Hypothalamus (tissue), 51 donors: Measurements from ENCODE around the gene ASPG.

Source experiments
- DNase-seq, 51 donors: peaks; one replicate each; lab custom pipeline; 2025; lab: John Stamatoyannopoulos, UW

ASPG gene

DNA sequence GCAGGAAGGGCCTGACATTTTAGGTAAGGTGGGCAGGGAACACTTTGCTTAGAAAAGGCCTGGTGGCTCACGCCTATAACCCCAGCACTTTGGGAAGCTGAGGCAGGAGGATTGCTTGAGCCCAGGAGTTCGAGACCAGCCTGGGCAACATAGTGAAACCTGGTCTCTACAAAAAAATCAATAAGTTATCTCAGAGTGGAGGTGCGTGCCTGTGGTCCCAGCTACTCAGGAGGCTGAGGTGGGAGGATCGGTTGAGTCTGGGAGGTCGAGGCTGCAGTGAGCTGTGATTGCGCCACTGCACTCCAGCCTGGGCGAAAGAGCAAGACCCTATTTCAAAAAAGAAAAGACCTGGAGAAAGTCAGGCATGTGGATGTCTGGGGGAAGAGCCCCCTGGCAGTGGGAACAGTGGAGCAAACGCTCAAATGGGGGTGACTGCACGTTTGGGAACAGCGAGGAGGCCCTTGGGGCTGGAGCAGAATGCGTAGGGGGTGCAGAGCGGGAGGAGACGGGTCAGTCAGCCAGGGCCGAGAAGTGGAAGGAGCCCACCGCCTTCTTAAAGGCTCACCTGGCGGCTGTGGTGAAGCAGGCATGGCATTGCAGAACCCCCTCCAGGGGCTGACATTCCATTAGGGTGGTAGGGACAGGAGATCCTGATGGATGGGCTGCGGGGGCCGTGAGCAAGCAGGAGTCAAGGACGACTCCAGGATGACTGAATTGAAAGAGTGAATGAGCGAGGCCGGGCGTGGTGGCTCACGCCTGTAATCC, 46.6 kb downstream of the ASPG start:
- DNase-seq = no peak

DNA sequence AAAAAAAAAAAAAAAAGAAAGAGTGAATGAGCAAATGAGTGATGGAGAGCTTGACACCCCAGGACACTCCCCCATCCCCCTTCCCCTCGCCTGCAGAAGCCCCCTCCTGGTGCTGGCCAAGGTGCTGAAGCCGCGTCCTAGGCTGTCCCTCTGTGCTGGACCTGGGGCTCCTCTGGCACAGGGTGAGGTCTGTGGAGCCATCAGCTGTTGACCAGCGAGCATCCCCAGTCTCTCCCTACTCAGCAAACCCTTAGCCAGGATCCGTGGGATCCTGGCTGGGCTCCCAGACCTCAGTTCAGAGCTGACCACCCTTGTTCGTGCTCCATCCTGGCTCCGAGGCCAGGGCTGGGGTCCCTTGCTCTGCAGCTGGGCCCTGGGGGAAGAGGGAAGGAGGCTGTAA, 47.5 kb downstream of the ASPG start:
- no peak for DNase-seq

DNA sequence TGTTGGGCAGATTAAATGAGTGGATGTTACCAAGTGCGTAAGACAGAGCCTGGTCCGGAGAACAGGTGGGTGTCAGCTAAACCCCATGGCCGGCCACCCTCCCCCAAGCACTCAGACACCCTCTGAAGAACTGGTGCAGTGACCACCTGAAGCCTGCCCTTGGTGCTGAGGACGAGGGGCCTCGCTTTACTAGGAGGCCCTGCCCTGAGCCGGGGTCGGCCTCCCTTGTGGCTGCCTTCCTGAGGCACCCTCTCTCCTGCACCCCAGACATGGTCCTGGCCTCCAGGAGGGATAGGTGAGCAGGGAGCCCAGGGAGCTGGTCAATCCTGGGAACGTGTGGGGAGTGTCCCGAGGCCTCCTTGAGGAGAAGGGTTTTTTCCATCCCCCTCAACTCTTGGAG, 48.0 kb downstream of the ASPG start:
- DNase-seq = no peak

DNA sequence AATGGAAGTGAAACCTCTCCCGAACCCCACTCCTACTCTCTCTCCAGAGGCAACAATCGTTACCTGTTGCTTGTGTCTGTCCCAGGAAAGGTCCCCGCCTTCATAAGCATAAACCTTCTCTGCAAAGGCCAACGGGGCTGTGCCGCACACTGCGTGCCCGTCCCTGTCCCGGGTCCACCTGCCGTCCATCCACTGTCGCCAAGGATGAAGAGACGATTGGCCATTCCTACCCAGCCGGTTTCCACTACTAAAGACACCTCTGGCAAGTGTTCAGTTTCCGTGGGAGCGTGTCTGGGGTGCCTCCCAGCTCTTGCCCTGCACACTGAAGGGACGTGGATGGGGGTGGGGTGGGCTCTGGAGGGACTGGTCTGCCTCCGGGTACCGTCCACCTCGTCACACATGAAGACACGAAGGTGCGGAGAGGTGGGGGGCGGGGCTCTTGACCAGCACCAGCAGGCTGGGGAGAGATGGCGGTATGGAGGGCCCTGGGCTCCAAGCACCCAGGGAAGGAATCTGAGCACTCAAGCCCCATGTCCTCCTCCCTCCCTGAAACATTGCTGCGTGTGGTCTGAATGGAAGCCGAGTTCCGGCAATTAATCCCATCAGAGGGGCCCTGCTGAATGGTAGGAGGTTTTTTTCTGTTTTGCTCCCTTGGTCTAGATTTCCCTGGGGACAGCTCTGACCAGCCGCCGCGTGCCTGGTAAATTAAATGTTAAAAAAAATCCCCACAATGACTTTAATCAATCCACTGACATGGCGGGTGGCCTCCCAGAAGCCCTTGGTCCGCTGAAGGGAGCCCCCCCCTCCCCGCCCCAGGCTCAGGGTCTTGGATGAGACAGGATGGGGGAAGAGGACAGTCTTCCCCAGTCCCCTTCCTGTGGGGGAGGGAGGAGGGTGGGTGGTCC, 48.8 kb downstream of the ASPG start:
- DNase-seq = no peak

DNA sequence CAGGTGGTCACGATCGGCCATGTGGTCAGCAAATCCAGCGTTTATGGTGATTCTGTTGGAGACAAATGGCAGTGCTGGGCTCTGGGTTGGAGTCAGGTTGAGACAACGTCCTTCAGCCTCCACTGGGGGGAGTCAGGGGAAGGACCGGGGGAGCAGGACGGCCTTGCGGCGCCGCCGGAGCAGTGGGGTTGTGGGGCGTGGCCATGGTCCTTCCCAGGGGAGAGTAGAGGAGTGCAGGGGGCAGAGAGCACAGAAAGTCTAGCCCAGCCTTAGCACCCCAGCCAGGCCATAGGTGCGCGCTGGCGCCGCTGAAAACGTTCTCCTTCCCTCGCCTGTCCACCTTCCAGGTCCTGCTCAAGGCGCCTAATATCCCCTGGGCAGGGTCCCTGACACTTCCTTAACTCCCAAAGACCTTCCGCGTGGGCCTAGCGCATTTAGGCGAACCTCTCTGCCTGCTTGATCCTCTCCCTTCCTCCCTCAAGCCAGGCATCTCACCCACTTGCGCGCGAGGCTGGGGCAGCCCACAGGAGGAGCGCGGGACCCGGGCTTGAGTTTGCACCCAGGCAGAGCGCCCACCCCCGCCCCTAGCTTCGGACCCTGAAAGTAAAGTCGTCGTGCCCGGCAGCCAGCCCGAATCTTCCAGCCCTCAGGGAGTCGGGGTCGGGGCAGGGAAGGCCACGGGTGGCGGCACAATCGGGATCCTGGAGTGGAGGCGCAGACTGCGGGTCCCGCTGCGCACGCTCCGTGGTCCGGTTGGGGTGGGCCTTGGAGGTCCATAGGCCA, 49.8 kb downstream of the ASPG start:
- DNase-seq = no peak

DNA sequence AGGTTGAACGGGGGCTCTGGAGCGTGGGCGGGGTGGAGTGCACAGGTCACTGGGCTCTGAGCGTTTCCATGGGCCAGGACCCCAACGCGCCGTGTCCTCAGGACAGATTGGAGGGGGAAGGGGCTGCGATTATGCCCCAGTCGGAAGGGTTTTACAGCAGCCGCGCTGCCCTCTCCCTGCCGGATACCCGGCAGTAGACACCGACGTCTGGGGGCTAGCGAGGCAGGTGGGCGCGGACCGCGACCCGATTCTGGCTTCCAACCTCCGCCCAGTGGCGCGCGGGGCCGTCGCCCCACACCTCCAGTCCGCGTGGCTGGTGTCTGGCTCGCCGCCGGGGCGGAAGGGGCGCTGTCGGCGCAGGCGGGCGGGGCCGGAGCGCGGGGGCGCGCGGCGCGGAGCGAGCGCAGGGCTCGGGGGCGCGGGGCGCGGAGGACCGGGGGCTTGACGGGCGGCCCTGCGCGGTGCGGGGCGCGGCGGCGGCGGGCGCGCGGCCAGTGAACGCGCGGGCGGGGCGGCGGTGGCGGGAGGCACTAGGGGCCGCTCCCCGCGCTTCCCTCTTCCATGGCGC, 50.5 kb downstream of the ASPG start:
- no peak for DNase-seq

DNA sequence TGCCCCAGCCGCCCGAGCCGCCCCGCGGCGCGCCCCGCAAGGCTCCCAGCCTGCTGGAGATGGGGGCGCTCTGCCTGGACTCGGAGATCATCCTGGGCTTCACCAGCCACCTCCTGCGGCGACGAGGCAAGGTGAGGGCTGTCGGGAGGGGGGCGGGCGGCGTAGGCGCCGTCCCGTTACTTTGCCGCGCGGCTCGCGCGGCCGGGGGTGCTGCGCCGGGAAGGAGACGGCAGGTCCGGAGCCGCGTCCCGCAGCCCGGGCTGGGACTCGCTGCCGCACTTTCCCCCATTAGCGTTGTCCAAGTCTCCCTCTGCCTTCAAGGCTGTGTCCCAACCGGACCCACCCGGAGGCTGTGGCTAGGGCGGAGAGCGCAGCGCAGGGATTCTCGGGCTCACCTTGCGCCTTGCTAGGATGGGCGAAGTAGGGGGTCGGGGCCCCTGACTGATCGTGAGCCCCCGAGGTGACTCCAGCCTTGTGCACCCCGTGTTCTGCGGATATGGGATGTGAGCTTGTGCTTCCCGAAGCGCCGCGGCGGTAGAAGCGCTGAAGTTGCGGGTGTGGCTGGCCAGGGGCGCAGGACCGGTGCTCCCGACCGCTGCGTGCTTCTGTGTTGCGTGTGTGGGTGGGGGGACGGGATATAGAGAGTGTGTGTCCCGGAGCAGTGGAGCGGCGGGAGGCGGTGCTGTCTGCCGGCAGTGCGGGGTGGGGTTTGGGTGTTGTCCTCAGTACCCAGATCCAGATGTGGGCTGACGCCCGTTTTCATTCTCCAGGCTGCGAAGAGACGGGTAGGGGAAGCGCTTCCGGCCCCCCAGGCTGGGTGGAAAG, 51.2 kb downstream of the ASPG start:
- no peak for DNase-seq

DNA sequence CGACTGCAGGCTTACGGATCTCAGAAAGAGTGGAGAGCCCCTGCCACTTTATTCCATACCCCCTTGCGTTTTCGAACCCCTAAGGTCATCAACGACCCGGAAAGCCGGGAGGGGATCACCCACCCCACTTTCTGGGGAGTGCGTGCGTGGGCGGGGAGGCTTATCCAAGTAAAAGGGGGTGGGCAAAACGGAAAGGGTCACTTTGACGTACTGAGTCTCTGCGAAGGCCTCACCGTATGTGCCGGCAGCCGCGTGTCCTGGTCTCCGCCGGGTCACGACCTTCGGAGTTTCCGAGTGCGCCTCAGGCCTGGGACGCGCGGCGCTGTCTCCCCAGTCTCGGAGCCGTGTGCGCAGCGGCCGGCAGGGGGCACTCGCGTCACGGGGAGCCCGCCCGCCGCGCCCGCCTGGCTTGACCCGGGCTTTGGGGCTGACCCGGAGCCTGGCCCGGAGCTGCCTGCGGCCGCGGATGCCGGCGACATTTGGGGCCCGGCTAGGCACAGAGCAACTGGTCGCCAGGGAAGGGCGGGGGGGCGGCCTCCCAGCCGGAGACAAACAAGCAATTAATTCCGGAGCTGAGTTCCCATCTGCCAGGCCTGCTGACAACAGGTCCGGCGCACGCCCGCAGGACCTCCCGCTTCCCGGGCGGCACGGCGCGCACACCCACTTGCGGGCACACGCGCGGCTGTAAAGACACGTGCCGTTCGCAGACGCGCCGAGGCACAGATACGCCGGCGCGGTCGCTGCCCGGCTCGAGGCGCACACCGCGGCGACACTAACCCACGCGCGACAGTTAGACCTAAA, 52.0 kb downstream of the ASPG start:
- peak in 31 of 51 donors; percentile 11 to 75 (median 33) for DNase-seq

DNA sequence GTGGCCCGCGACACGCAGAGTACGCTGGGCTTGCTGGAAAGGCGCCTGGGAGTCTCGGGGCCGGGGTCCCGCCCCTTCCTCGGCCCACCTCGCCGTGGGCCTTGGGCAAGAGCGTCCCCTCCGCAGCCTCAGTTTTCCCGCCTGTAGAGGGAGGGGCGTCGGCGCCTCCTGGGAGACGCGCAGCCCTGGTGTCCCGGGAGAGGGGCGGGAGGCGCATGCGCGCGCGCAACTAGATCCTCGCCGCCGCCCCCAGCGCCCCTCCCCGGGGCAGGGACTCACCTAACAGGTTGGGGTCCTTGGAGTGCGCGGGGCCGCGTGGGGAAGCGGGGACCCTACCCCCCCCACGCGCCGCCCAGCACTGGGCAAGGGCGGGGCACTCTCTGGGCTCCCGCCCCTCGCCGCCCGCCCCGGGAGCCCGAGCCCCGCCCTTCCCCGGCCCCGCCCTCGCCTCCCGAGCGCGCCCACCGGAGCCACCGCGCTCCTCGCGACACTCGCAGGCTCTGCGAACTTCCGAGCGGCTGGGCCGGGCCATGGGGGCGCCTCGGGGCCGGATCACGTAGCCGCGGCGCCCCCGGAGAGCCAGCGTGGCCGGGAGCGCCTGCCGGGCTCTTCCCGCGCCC, 52.7 kb downstream of the ASPG start, which contains the start of gene KIF26A:
Gene KIF26A, plus strand, starts transcription at position 490 of the 620 bp plus-strand sequence. CDS start 136 bp downstream, outside the sequence.
- DNase-seq = peak in 1 of 51 donors; percentile 42

DNA sequence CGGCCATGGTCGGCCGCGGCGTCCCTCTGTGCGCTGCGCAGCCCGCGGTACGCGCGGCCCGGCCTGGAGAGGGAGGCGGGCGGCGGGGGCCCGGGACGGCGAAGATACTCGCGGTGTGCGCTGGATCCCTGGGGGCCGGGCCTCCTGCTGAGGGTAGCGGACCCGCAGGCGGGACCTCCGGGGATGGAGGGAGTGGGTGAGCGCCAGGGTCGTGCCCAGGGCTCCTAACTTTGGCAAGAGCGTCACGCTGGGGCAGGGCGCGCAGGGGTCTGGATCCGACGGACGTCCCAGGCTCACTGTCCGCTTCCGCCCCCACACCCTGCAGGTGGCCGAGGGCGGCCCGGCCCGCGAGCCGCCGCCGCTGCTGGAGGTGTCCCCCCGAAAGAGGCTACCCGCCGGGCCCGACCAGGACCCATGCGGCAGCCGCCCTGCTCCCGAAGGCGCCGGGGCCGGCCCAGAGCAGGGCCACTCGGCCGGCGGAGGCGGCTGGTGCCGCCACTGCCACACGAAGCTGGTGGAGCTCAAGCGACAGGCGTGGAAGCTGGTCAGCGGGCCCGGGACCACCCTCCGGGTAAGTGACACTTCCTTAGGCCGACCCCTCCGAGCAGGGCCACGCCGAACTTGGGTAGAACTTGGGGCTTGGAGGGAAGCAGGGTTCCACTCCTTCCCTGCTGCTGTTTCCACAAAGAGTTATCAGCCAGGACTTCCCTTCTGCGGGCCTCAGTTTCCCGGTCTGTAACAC, 53.4 kb downstream of the ASPG start:
- no peak for DNase-seq

DNA sequence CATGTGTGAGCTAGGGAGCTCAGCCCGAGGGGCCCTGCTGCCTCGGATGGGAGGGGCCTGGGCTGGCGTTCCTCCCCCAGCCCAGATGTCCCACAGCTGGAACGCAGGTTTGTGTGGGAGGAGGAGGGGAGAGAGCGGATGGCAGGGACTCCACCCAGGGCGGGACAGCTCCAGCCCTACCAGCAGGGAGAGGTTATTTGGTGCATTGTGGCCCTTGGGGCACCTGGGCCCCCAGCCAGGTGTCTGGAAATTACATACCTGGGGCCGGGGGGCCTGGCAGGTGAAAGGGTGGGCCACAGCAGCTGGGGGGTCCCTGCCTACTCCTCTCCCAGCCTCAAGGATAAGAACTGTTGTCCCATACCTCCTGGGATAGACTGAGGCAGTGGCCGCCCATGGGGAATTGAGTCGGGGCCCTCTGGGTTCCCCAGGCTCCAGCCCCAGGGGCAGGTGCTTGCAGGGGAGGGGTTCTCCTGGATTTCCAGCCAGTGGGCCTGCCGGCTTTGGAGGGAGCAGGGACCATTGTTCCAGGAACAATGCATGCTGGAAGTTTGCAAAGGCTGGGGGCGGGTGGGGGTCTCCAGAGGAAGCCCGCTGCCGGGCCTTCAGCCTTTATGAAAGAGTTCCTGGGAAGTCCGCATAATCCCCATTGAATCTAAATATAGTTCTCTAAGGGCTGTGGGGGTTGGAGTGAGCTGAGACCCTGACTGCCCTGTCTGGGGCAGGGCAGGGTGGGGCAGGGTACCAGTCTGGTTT, 54.1 kb downstream of the ASPG start:
- no peak for DNase-seq

DNA sequence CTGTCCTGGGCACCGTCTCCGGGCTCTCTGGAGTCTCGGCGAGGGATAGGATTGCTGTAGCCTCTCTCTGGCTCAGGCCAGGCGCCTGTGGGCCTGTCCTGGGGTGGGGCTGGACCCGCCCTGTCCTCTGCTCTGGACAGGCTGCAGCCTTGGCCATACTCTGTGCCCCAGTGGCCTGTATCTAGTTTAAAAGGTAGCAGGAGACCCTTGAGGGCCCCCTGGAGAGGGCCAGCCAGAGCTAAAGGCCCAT, 54.6 kb downstream of the ASPG start:
- DNase-seq = no peak

DNA sequence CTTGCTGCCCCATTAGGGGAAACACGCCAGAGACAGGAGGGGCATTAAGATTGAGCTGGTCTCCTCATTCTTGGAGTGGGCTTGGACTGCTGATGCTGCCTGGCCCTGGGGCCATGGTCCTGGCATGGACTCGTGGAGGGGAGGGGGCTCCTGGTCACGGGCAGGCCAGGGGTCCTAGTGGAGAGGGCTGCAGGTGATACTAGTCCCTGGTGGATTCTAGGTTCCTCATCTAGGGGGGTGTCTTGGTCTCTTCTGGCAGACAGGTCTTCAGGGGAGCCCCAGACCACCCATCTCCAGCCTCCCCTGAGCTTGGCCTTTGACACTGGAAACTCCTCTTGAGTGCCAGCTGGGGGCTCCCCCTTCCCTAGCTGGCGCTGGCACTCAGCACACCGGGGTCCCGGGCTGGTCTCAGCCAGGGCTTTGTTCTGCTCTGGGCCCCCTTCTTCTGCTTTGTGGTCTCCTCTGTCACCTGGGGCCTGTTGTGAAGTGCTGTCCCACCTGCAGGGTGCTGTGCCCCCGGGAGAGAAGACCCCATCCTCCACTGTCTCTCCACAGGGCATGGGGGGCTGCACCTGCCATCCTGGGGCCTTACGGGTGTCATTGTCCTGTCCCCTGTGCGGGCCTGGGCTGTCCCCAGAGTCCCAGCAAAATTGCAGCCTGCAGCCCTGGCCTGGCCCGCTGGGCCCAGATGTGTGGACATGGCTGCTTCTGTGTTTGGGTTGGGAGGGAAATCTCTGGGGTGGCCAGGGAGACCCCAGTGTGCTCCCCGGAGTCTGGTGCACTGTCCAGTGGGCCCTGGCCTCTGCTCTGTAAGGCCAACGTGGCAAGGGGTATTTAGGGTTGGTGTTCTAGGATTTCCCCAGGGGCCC, 55.2 kb downstream of the ASPG start:
- no peak for DNase-seq

DNA sequence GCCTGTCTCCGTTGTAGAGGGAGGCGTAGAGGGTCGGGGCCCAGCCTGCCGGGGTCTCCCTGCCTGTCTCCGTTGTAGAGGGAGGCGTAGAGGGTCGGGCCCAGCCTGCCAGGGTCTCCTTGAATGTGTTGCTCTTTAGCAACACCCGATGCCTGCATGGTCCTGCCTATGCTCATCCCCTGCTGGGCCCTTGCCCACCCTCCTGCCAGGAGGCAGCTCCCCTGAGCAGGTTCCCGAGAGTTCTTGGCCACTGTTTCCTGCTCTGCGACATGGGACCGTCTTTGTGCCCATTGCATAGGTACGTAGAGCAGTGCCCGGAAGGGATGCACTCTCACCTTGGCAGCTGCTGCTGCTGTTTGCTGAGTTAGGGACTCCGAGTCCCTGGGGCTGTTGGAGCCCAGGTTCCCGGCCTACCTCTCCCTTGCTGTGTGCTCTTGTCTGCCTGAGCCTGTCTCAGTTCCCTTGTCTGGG, 56.2 kb downstream of the ASPG start:
- DNase-seq = no peak

DNA sequence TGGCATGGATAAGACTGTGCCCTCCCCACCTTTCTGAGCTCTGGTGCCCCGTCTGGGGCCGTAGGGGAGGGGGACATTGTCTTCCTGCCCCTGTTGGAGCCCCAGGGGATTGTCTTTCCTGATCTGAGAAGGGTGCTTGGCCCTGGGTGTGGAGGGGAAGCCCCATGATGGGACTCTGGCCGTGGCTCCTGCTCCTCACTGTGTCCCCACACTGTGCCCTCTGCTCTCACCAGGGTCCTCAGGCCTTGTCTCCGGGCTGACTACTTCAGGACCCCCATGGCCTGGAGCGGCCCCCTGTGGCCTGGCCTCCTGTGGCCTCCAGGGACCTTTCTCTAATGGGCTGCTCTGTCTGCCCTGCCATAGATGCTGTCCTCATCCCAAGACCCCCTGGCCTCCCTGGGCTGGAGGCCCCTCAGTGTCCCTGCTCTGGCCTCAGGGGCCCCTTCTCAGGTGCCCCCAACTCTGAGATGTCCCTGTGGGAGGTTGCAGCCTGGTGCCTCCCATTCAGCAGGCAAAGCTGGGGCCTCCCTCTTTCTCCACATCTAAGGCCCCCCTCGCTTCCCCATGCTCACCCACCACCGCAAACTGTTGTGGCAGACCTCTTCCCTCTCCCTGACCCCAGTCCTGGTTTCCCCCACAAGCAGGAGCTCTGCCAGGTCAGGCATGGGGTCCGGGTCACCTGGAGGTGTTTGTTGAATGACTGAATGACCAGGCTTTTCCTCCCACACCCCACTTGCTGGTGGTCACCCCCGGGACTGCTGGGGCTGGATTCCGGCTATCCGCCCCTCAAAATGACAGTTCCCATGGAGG, 56.8 kb downstream of the ASPG start:
- no peak for DNase-seq
